IPS DF 19.7 (cell line): ENCODE measurements around the gene CLBA1.

ENCODE experiments used
- DNase-seq: peaks from one replicate; pipeline ENCODE4 v3.0.0-alpha.2; 2013; ENCODE audit warnings: low read depth, low spot score

The CLBA1 gene

GRCh38 chr14:104979758-104980610 lies 5.6 kb upstream of the CLBA1 start:
- DNase-seq = no peak

- DNase-seq = no peak
Measured at GRCh38 chr14:104980611-104981531, 4.7 kb upstream of the CLBA1 start.

GRCh38 chr14:104981699-104982541 lies 3.7 kb upstream of the CLBA1 start:
- DNase-seq = no peak

GRCh38 chr14:104982548-104983230 lies 2.9 kb upstream of the CLBA1 start:
- DNase-seq = no peak

GRCh38 chr14:104983231-104983721 lies 2.3 kb upstream of the CLBA1 start:
- no peak for DNase-seq

- no peak for DNase-seq
Measured at GRCh38 chr14:104984056-104984894, 1.3 kb upstream of the CLBA1 start.

- DNase-seq = no peak
Measured at GRCh38 chr14:104986487-104987164, 1.0 kb downstream of the CLBA1 start.

GRCh38 chr14:104989236-104989950 lies 3.8 kb downstream of the CLBA1 start:
- no peak for DNase-seq

GRCh38 chr14:104989951-104990303 lies 4.3 kb downstream of the CLBA1 start:
- no peak for DNase-seq

GRCh38 chr14:104991896-104992230 lies 6.3 kb downstream of the CLBA1 start:
- DNase-seq = no peak

GRCh38 chr14:104992501-104992900 lies 6.9 kb downstream of the CLBA1 start:
- DNase-seq = no peak

GRCh38 chr14:104993306-104993705 lies 7.7 kb downstream of the CLBA1 start:
- DNase-seq = no peak

- DNase-seq = no peak
Measured at GRCh38 chr14:104993808-104994591, 8.4 kb downstream of the CLBA1 start.

GRCh38 chr14:104994978-104995377 lies 9.4 kb downstream of the CLBA1 start:
- DNase-seq = no peak

GRCh38 chr14:104996032-104996431 lies 10.4 kb downstream of the CLBA1 start:
- DNase-seq = no peak

- DNase-seq = no peak
Measured at GRCh38 chr14:104996483-104996882, 10.9 kb downstream of the CLBA1 start.

- DNase-seq = no peak
Measured at GRCh38 chr14:104998801-104999200, 13.2 kb downstream of the CLBA1 start.

GRCh38 chr14:104999361-104999760 lies 13.8 kb downstream of the CLBA1 start:
- no peak for DNase-seq
